ENCODE data around the gene DLGAP1. TPM values are rescaled to one million over a fixed set of nuclear protein-coding genes. Genes with fewer than 3 reads are reported as not detected.

Gene DLGAP1
- total and polyA plus RNA-seq, 10 of the 15 experiments (the other 5 are each of a cell fraction or from before 2014, with no cell fraction given), result 0.23 to 27.6 (median 1.9) TPM

- TF ChIP-seq NKRF (conservative IDR thresholded peaks at IDR 0.05) (no peak), RAD51 (IDR thresholded peaks at IDR 0.05) (no peak), SMAD5 (IDR thresholded peaks at IDR 0.05; ENCODE audit: low read depth) (no peak), ASH2L (IDR thresholded peaks at IDR 0.05; ENCODE audit: borderline replicate concordance, low read depth) (no peak), LARP7 (IDR thresholded peaks at IDR 0.05) (no peak), BHLHE40 (IDR thresholded peaks at IDR 0.05; ENCODE audit: borderline replicate concordance in 1 of 2, low read depth in 2 of 2, low read length in 1 of 2) (peak; percentile 72 to 89; a peak in 3 of 4 replicates), SKIL (IDR thresholded peaks at IDR 0.05; ENCODE audit: low read depth, poor library complexity, severe bottlenecking) (no peak), BACH1 (IDR thresholded peaks at IDR 0.05; ENCODE audit: borderline replicate concordance) (no peak), EP300 (IDR thresholded peaks at IDR 0.05; ENCODE audit: borderline replicate concordance in 1 of 2, control insufficient read depth in 1 of 2, low read depth in 2 of 2, low read length in 2 of 2) (peak; percentile 33 to 40; a peak in 2 of 4 replicates), PML (IDR thresholded peaks at IDR 0.05; ENCODE audit: low read length) (no peak), CBX3 (IDR thresholded peaks at IDR 0.05; ENCODE audit: borderline replicate concordance, low read depth) (no peak), ELK1 (IDR thresholded peaks at IDR 0.05; ENCODE audit: low read depth, low read length) (no peak), CEBPB (IDR thresholded peaks at IDR 0.05; ENCODE audit: borderline replicate concordance in 1 of 2, low read depth in 2 of 2, low read length in 2 of 2) (no peak), PBX3 (IDR thresholded peaks at IDR 0.05; ENCODE audit: insufficient replicate concordance, low read depth, low read length) (no peak), EGR1 (IDR thresholded peaks at IDR 0.05; ENCODE audit: borderline replicate concordance in 1 of 2, low read depth in 2 of 2, low read length in 2 of 2) (no peak), POLR2A (IDR thresholded peaks at IDR 0.05; ENCODE audit: low read depth, low read length) (no peak), SMARCA5 (IDR thresholded peaks at IDR 0.05) (no peak), NFXL1 (IDR thresholded peaks at IDR 0.05; ENCODE audit: borderline replicate concordance) (no peak), CBX5 (IDR thresholded peaks at IDR 0.05; ENCODE audit: low read depth) (no peak), POU2F2 (IDR thresholded peaks at IDR 0.05; ENCODE audit: borderline replicate concordance, low read depth, low read length) (no peak), PAX8 (IDR thresholded peaks at IDR 0.05) (no peak), KAT2A (conservative IDR thresholded peaks at IDR 0.05; ENCODE audit: control insufficient read depth, low read depth, low read length) (no peak), EZH2 (IDR thresholded peaks at IDR 0.05; ENCODE audit: borderline replicate concordance, control insufficient read depth, low read depth, low read length) (no peak), IRF3 (IDR thresholded peaks at IDR 0.05) (no peak), SMC3 (IDR thresholded peaks at IDR 0.05; ENCODE audit: borderline replicate concordance, low read length) (no peak)
Measured at GRCh38 chr18:4251873-4252272, 203.2 kb downstream of the DLGAP1 start (continued).
